K562 (cell line): Measurements from ENCODE around the gene DAB2IP. TPM values are rescaled to one million over a fixed set of nuclear protein-coding genes. Genes with fewer than 3 reads are reported as not detected.

Experiments used
- ATAC-seq: fragments of 200-7000 bp; cut with Tn5 transposase; 3 replicates; pipeline ENCODE4 v1.9.1; 2020; ENCODE audit warnings: moderate library complexity
- BruUV-seq: library from RNA; stranded (reverse); fragments of 400-500 nt; replicated peaks from 2 replicates; lab custom pipeline; 2021; lab: Mats Ljungman, UMichigan
- CTCF ChIA-PET: fragments of 300-600 bp; formaldehyde crosslinking; extraction: SDS; loops from one replicate; lab custom pipeline; 2021; ENCODE audit warnings: low intra/inter-chr PET ratio; lab: Yijun Ruan, JAX
- POLR2A ChIA-PET: fragments of 300-600, 350-650 bp; sonication (Branson Sonifier 250); formaldehyde crosslinking; extraction: SDS; loops from one replicate; lab custom pipeline; 2021; ENCODE audit warnings: antibody characterized with exemption, inconsistent platforms; lab: Yijun Ruan, JAX
- DNase-seq, 4 experiments: peaks; one replicate each; pipeline versions ENCODE4 v3.0.0 to v3.0.0-alpha.2; 2011 to 2018; ENCODE audit warnings: low spot score in 3 of 4, mixed read lengths in 3 of 4; ENCODE audit errors: extremely low read depth in 1 of 4
- FAIRE-seq: peaks from 2 replicates; lab custom pipeline; 2011; peaks lifted over from hg19 to GRCh38; lab: Jason Lieb, UNC
- H2AFZ ChIP-seq: 2 replicates; pipeline ENCODE4 v1.6.0; 2011; ENCODE audit warnings: low read depth, low read length, control low read depth, inconsistent platforms
- H3K27ac ChIP-seq: fragments of 200-600 bp; 3 replicates; pipeline ENCODE4 v1.8.0; 2011; ENCODE audit warnings: low read depth, mild to moderate bottlenecking, control low read depth, inconsistent platforms, low read length, moderate library complexity, mixed read lengths; ENCODE audit errors: extremely low read depth
- H3K27me3 ChIP-seq, 2 experiments: fragments of 300-600 bp in 1 of 2; 2 replicates in 1 of 2; 3 replicates in 1 of 2; pipeline versions ENCODE4 v1.6.0 to v1.8.0; 2011; ENCODE audit warnings: inconsistent platforms in 2 of 2, low read length in 2 of 2, mild to moderate bottlenecking in 1 of 2, mixed read lengths in 1 of 2, moderate library complexity in 1 of 2; ENCODE audit not compliant: control insufficient read depth in 2 of 2, insufficient read depth in 2 of 2
- H3K36me3 ChIP-seq: fragments of 300-600 bp; 3 replicates; pipeline ENCODE4 v1.8.0; 2011; ENCODE audit warnings: mild to moderate bottlenecking, low read length, inconsistent platforms; ENCODE audit not compliant: control insufficient read depth, insufficient read depth
- H3K4me1 ChIP-seq, 2 experiments: fragments of 200-600 bp in 1 of 2; replicated peaks in 1 of 2; 2 replicates in 1 of 2; 3 replicates in 1 of 2; pipeline versions ENCODE4 v1.5.1 to v1.8.0; 2011; ENCODE audit warnings: inconsistent platforms in 2 of 2, low read length in 2 of 2, mild to moderate bottlenecking in 1 of 2, mixed read lengths in 1 of 2, moderate library complexity in 1 of 2; ENCODE audit not compliant: control insufficient read depth in 2 of 2, insufficient read depth in 2 of 2
- H3K4me2 ChIP-seq: 2 replicates; pipeline ENCODE4 v1.6.1; 2011; ENCODE audit warnings: low read length, control low read depth, inconsistent platforms, mixed read lengths; ENCODE audit not compliant: insufficient read depth
- H3K4me3 ChIP-seq: fragments of 200-600 bp; sonication (generic), shearing (Covaris generic); 2 replicates; pipeline ENCODE4 v1.5.1; 2016; ENCODE audit warnings: control low read depth, inconsistent platforms
- H3K79me2 ChIP-seq: fragments of 200-600 bp; 3 replicates; pipeline ENCODE4 v1.8.0; 2011; ENCODE audit warnings: low read length, inconsistent platforms; ENCODE audit not compliant: control insufficient read depth, insufficient read depth
- H3K9ac ChIP-seq, 2 experiments: 2 replicates each; pipeline versions ENCODE4 v1.6.0 to v1.6.1; 2011; ENCODE audit warnings: low read depth in 2 of 2, low read length in 2 of 2, control low read depth in 1 of 2, inconsistent platforms in 1 of 2, mild to moderate bottlenecking in 1 of 2, mixed read lengths in 1 of 2; ENCODE audit not compliant: insufficient read depth in 1 of 2
- H3K9me1 ChIP-seq: one replicate; pipeline ENCODE4 v1.6.0; 2011; ENCODE audit warnings: inconsistent platforms, mild to moderate bottlenecking, low read length, moderate library complexity; ENCODE audit not compliant: control insufficient read depth, insufficient read depth
- H3K9me3 ChIP-seq: replicated peaks from 2 replicates; pipeline ENCODE4 v1.5.1; 2011; ENCODE audit warnings: low read depth, low read length, inconsistent platforms; ENCODE audit not compliant: control insufficient read depth, insufficient read depth
- H4K20me1 ChIP-seq: replicated peaks from 2 replicates; pipeline ENCODE4 v1.6.1; 2011; ENCODE audit warnings: low read length, inconsistent platforms, mixed read lengths; ENCODE audit not compliant: control insufficient read depth, insufficient read depth
- ADNP ChIP-seq: fragments of 200-800 bp; sonication (Bioruptor generic); IDR thresholded peaks from 2 replicates; pipeline ENCODE4 v1.6.1; 2016; ENCODE audit warnings: missing genetic modification characterization, missing compliant biosample characterization
- CBX5 ChIP-seq: IDR thresholded peaks from 2 replicates; pipeline ENCODE4 v1.6.1; 2014; ENCODE audit warnings: low read depth, borderline replicate concordance
- CHD2 ChIP-seq: IDR thresholded peaks from 2 replicates; pipeline ENCODE4 v1.6.1; 2011; ENCODE audit warnings: low read depth, low read length
- DEAF1 ChIP-seq: fragments of 450-650 bp; formaldehyde crosslinking; IDR thresholded peaks from 2 replicates; pipeline ENCODE4 v1.4.0; 2020; ENCODE audit warnings: mild to moderate bottlenecking, moderate library complexity
- MAFK ChIP-seq: IDR thresholded peaks from 2 replicates; pipeline ENCODE4 v1.6.1; 2011; ENCODE audit warnings: low read length, improper control_type of control experiment
- MAZ ChIP-seq, 2 experiments: fragments of 450-650 bp in 1 of 2; sonication (generic) in 1 of 2; formaldehyde crosslinking; IDR thresholded peaks in 1 of 2; conservative IDR thresholded peaks in 1 of 2; 2 replicates each; pipeline versions ENCODE4 v1.4.0 to v1.5.0; 2020; ENCODE audit warnings: mild to moderate bottlenecking in 1 of 2, missing genetic modification reagents in 1 of 2
- NCOR1 ChIP-seq: fragments of 450-650 bp; IDR thresholded peaks from 2 replicates; pipeline ENCODE4 v1.6.1; 2016; ENCODE audit warnings: mild to moderate bottlenecking, moderate library complexity
- OTX1 ChIP-seq: fragments of 450-650 bp; formaldehyde crosslinking; IDR thresholded peaks from 2 replicates; pipeline ENCODE4 v1.4.0; 2022; ENCODE audit warnings: mild to moderate bottlenecking
- SRSF9 ChIP-seq: fragments of 200-400 bp; formaldehyde crosslinking; IDR thresholded peaks from 2 replicates; pipeline ENCODE4 v1.6.1; 2017; ENCODE audit warnings: low read depth, low read length, borderline replicate concordance
- TCFL5 ChIP-seq: fragments of 250-450 bp; sonication (Bioruptor Pico); conservative IDR thresholded peaks from 2 replicates; pipeline ENCODE4 v1.6.1; 2021; ENCODE audit warnings: mild to moderate bottlenecking, moderate library complexity, matching md5 sums
- ZNF764 ChIP-seq: fragments of 250-450 bp; sonication (Bioruptor Pico); IDR thresholded peaks from 2 replicates; pipeline ENCODE4 v1.4.0; 2020; ENCODE audit warnings: low read depth, mild to moderate bottlenecking, moderate library complexity
- WGBS: fragments of 100-300 bp; shearing (Covaris generic); methylation state at CpG from one replicate; pipeline ENCODE4 v1.1.6; 2016; ENCODE audit warnings: low coverage, mixed read lengths; ENCODE audit not compliant: insufficient coverage; ENCODE audit errors: missing lambda C conversion rate; 5-methylcytosine and 5-hydroxymethylcytosine counted together
- in situ Hi-C: fragments of 300-500 bp; cut with MboI; formaldehyde crosslinking; loops from 4 replicates; pipeline ENCODE4 v1.15.0; 2018; ENCODE audit warnings: inconsistent platforms, mixed read lengths
- intact Hi-C: fragments of 100-400 bp; cut with micrococcal nuclease; formaldehyde crosslinking; loops from 2 replicates; pipeline ENCODE4 v1.14.2; 2022
- polyA plus RNA-seq, 8 experiments: library from polyadenylated mRNA; depleted of rRNA in 4 of 8; stranded (reverse) in 5 of 8; unstranded in 3 of 8; fragments of >200 nt; fragmentation: Nextera tagmentation in 2 of 8; fragmentation: Illumina TruSeq in 1 of 8; extraction: Ambion mirVana in 2 of 8; extraction: Trizol in 1 of 8; gene quantifications; 2 replicates each; pipeline versions ENCODE4 v1.2.1 to v1.2.3, GENCODE V29; 2011 to 2014; ENCODE audit warnings: inconsistent platforms in 1 of 8, missing spikeins in 1 of 8
- total RNA-seq, 7 experiments: library from RNA; depleted of rRNA in 6 of 7; stranded (reverse); fragments of >200 nt in 6 of 7; fragmentation: Illumina TruSeq in 2 of 7; extraction: Trizol in 2 of 7; gene quantifications; 2 replicates each; pipeline versions ENCODE4 v1.2.1 to v1.2.3, GENCODE V29; 2011 to 2021; ENCODE audit warnings: low replicate concordance in 1 of 7
- TF ChIP-seq, protein P1 (sequence below): fragments of 450-650 bp; IDR thresholded peaks from 2 replicates; pipeline ENCODE4 v1.6.1; 2014; ENCODE audit warnings: low read depth, mild to moderate bottlenecking, moderate library complexity, borderline replicate concordance
- TF ChIP-seq, protein P2 (sequence below): fragments of 250-450 bp; sonication (Bioruptor Pico); IDR thresholded peaks from 2 replicates; pipeline ENCODE4 v1.5.1; 2021; ENCODE audit warnings: mild to moderate bottlenecking

The DAB2IP gene
- total and polyA plus RNA-seq, 9 of the 15 experiments (the other 6 are each of a cell fraction or from before 2014, with no cell fraction given), result 0.04 to 0.31 (median 0.08) TPM; not detected in 5

- TF ChIP-seq DEAF1 (CRISPR knock-in tag), result no peak
Observed at GRCh38 chr9:121667214-121667613, 15.8 kb downstream of the DAB2IP start (continued).

GRCh38 chr9:121667890-121668289 is 16.5 kb downstream of the DAB2IP start:
- Histone ChIP-seq H4K20me1 (no peaks in the 10 kb centered on the region), H3K9me3 (no peaks in the 10 kb centered on the region), H3K9me1 (no peaks in the 10 kb centered on the region), H3K79me2 (no peaks in the 10 kb centered on the region), H3K27ac (no peak overlapping the region), H3K27me3 (peaks cover 4 to 16% of the 10 kb centered on the region in 2 experiments), H3K9ac (no peak overlapping the region), H3K4me2 (no peak overlapping the region), H3K36me3 (no peaks in the 10 kb centered on the region), H3K4me1 (no peaks in the 10 kb centered on the region), H3K4me3 (no peak overlapping the region), H2AFZ (no peak overlapping the region)
- no TSS peak for BruUV-seq
- ChIA-PET CTCF (no interaction called here), POLR2A (interaction anchor here (0.6 kb wide), 1 partner anchor 993 kb away, joined by 3 read pairs; the partner anchor contains the start of gene OR1L1)
- 1% methylated on average over 9 of the region's 9 CpGs for WGBS
- intact Hi-C loops (no loop called here), in situ Hi-C loops (no loop called here)
- ATAC-seq (no peak), FAIRE-seq (no peak), DNase-seq (no peak)
- TF ChIP-seq CHD2 (no peak), SRSF9 (no peak), ADNP (tag) (no peak), ZNF764 (CRISPR knock-in tag) (no peak), TCFL5 (no peak), MAZ (CRISPR knock-in tag; conservative IDR thresholded peaks at IDR 0.05 in 1 of 2, IDR thresholded peaks at IDR 0.05 in 1 of 2) (no peak), CBX5 (no peak), OTX1 (CRISPR knock-in tag) (no peak), MAFK (no peak), NCOR1 (no peak)
- TF ChIP-seq, protein P1, sequence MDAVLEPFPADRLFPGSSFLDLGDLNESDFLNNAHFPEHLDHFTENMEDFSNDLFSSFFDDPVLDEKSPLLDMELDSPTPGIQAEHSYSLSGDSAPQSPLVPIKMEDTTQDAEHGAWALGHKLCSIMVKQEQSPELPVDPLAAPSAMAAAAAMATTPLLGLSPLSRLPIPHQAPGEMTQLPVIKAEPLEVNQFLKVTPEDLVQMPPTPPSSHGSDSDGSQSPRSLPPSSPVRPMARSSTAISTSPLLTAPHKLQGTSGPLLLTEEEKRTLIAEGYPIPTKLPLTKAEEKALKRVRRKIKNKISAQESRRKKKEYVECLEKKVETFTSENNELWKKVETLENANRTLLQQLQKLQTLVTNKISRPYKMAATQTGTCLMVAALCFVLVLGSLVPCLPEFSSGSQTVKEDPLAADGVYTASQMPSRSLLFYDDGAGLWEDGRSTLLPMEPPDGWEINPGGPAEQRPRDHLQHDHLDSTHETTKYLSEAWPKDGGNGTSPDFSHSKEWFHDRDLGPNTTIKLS, result no peak
- TF ChIP-seq, protein P2, sequence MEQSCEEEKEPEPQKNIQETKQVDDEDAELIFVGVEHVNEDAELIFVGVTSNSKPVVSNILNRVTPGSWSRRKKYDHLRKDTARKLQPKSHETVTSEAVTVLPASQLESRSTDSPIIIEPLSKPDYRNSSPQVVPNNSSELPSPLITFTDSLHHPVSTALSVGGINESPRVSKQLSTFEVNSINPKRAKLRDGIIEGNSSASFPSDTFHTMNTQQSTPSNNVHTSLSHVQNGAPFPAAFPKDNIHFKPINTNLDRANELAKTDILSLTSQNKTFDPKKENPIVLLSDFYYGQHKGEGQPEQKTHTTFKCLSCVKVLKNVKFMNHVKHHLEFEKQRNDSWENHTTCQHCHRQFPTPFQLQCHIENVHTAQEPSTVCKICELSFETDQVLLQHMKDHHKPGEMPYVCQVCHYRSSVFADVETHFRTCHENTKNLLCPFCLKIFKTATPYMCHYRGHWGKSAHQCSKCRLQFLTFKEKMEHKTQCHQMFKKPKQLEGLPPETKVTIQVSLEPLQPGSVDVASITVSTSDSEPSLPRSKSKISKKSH (CRISPR knock-in tag), result no peak
